DOHH2 (cell line): ENCODE measurements around the gene SNX11.

Experiments
- H3F3A ChIP-seq: fragments of 200-600 bp; sonication (generic), shearing (Covaris generic); 2 replicates; pipeline ENCODE4 v1.6.0; 2016; ENCODE audit warnings: antibody characterized with exemption, mild to moderate bottlenecking; ENCODE audit not compliant: control insufficient read depth, insufficient read depth
- H3K27ac ChIP-seq: fragments of 200-600 bp; sonication (generic); 2 replicates; pipeline ENCODE4 v1.5.1; 2014; ENCODE audit warnings: low read depth, mild to moderate bottlenecking, low read length, moderate library complexity
- H3K27me3 ChIP-seq: fragments of 200-600 bp; sonication (generic); 2 replicates; pipeline ENCODE4 v1.6.1; 2014; ENCODE audit warnings: mild to moderate bottlenecking, low read length, mixed read lengths; ENCODE audit not compliant: control insufficient read depth
- H3K36me3 ChIP-seq: fragments of 200-600 bp; sonication (generic); 2 replicates; pipeline ENCODE4 v1.6.1; 2014; ENCODE audit warnings: mild to moderate bottlenecking, low read length, moderate library complexity, mixed read lengths; ENCODE audit not compliant: control insufficient read depth
- H3K4me1 ChIP-seq: fragments of 200-600 bp; sonication (generic); 2 replicates; pipeline ENCODE4 v1.6.1; 2014; ENCODE audit warnings: mild to moderate bottlenecking, low read length, mixed read lengths; ENCODE audit not compliant: control insufficient read depth
- H3K4me2 ChIP-seq: fragments of 200-600 bp; sonication (generic); 2 replicates; pipeline ENCODE4 v1.6.0; 2014; ENCODE audit warnings: mild to moderate bottlenecking, low read length, moderate library complexity
- H3K4me3 ChIP-seq: fragments of 200-600 bp; sonication (generic); 2 replicates; pipeline ENCODE4 v1.5.1; 2014; ENCODE audit warnings: mild to moderate bottlenecking, low read length, mixed read lengths
- H3K79me2 ChIP-seq: fragments of 200-600 bp; sonication (generic); 2 replicates; pipeline ENCODE4 v1.6.1; 2014; ENCODE audit warnings: mild to moderate bottlenecking, low read length, mixed read lengths; ENCODE audit not compliant: control insufficient read depth
- H3K9me2 ChIP-seq: fragments of 200-600 bp; sonication (generic); replicated peaks from 2 replicates; pipeline ENCODE4 v1.6.1; 2014; ENCODE audit warnings: mild to moderate bottlenecking, low read length, mixed read lengths; ENCODE audit not compliant: control insufficient read depth
- H3K9me3 ChIP-seq: fragments of 200-600 bp; sonication (generic); 2 replicates; pipeline ENCODE4 v1.6.1; 2014; ENCODE audit warnings: antibody characterized with exemption, low read length, mixed read lengths; ENCODE audit not compliant: control insufficient read depth, insufficient read depth
- H4K20me1 ChIP-seq: fragments of 200-600 bp; sonication (generic); 2 replicates; pipeline ENCODE4 v1.6.0; 2014; ENCODE audit warnings: low read depth, mild to moderate bottlenecking, antibody characterized with exemption, low read length, moderate library complexity; ENCODE audit not compliant: control insufficient read depth, insufficient read depth
- EZH2phosphoT487 ChIP-seq: fragments of 200-600 bp; sonication (generic); IDR thresholded peaks from 2 replicates; pipeline ENCODE4 v1.6.1; 2017; ENCODE audit warnings: borderline replicate concordance, mild to moderate bottlenecking, antibody characterized with exemption, low read length, moderate library complexity, mixed read lengths
- TF ChIP-seq, protein P1 (sequence below): fragments of 200-600 bp; sonication (generic); IDR thresholded peaks from one replicate; pipeline ENCODE4 v1.5.1; 2014; ENCODE audit warnings: antibody characterized with exemption, mild to moderate bottlenecking, low read depth, low read length; ENCODE audit not compliant: poor library complexity, severe bottlenecking

Gene SNX11

DNA sequence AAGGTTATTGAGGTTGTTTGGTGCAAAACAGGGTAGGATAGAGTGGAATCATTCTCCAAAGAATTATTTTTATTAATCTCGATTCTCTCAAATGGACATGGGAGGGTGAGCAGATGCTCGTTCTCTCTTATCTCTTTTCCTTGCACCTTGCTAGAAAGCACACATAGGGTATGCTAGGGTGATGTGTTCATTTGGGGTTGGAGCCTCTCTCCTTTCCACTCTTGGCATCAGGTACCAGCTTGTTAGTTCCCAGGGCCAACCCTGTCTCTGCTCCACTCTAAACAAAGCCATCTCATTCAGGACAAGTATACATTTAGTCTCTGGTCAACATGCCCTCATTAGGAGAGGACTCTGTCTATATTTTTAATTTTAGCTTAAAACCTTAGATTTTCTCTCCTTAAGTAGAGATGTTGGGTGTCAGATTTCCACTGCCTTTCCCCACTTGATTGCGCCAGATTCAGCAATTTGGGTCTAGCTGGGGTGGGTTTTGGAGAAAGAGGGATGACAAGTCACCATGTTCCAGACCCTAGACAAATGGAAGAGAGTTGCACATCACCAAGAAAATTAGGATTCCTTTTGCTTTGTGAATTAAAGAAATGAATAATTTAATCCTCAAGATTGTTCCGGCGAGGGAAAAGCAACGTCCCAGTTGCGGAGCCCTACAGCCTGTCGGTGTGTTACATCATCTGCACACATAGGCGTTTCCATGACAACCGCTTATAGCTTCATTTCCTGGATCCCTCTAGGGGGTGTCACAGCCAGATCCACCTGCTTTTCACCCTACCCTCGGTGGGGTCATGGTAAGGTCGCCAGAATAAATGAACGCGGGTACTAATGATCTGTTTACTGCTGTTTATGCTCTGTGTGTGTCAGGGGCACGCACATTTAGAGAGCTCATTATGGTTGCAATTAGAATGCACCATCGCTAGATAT lies 41.6 kb downstream of the SNX11 start:
- no peaks in the 10 kb centered on the region for H3K4me1 ChIP-seq
- no peak overlapping the region for H3K4me2 ChIP-seq
- no peaks in the 10 kb centered on the region for H3K36me3 ChIP-seq
- no peaks in the 10 kb centered on the region for H3F3A ChIP-seq
- H3K9me2 ChIP-seq = no peaks in the 10 kb centered on the region
- H3K79me2 ChIP-seq = no peaks in the 10 kb centered on the region
- no peak overlapping the region for H3K27ac ChIP-seq
- no peak for TF ChIP-seq EZH2phosphoT487
- TF ChIP-seq, protein P1, sequence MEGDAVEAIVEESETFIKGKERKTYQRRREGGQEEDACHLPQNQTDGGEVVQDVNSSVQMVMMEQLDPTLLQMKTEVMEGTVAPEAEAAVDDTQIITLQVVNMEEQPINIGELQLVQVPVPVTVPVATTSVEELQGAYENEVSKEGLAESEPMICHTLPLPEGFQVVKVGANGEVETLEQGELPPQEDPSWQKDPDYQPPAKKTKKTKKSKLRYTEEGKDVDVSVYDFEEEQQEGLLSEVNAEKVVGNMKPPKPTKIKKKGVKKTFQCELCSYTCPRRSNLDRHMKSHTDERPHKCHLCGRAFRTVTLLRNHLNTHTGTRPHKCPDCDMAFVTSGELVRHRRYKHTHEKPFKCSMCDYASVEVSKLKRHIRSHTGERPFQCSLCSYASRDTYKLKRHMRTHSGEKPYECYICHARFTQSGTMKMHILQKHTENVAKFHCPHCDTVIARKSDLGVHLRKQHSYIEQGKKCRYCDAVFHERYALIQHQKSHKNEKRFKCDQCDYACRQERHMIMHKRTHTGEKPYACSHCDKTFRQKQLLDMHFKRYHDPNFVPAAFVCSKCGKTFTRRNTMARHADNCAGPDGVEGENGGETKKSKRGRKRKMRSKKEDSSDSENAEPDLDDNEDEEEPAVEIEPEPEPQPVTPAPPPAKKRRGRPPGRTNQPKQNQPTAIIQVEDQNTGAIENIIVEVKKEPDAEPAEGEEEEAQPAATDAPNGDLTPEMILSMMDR = no peak
- peaks cover 19% of the 10 kb centered on the region for H3K27me3 ChIP-seq
- H3K4me3 ChIP-seq = no peak overlapping the region
- no peaks in the 10 kb centered on the region for H4K20me1 ChIP-seq
- no peaks in the 10 kb centered on the region for H3K9me3 ChIP-seq

DNA sequence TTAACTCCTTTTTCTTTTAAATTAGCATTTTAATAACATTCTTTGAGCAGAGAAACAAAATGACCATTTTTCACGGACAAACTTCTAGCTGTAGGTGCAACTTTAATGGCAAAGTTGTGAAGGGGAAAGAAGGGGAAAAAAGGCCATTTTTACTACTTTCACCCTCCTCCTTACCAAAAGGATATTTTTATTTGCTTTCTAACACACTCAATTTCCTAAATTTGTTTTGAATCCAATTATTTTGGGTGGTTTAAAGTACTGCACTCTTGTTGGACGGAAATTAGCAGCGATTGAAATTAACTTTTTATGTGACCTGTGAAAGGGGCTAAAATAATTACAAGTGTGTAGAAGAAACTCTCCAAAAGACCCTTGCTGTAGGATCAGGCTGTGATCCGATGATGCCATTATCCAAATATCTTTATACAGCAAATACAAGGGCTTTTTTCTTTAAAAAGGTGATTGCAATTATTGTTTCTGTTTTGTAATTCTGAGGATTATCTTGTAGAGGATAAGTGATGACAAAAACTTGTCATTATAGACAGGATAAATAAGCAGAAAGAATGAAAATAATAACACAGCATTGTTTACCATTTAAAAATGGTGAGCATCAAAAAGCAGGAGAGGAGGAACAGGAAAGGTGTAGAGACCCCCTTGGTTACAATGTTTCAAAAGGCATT lies 42.4 kb downstream of the SNX11 start:
- no peak overlapping the region for H3K4me3 ChIP-seq
- H3K36me3 ChIP-seq = no peaks in the 10 kb centered on the region
- peaks cover 12% of the 10 kb centered on the region for H3K27me3 ChIP-seq
- H3K79me2 ChIP-seq = no peaks in the 10 kb centered on the region
- H3K4me1 ChIP-seq = no peaks in the 10 kb centered on the region
- no peaks in the 10 kb centered on the region for H3F3A ChIP-seq
- H4K20me1 ChIP-seq = no peaks in the 10 kb centered on the region
- no peaks in the 10 kb centered on the region for H3K9me3 ChIP-seq
- H3K4me2 ChIP-seq = no peak overlapping the region
- no peak overlapping the region for H3K27ac ChIP-seq
- no peak for TF ChIP-seq EZH2phosphoT487
- TF ChIP-seq, protein P1 = no peak
- H3K9me2 ChIP-seq = no peaks in the 10 kb centered on the region

DNA sequence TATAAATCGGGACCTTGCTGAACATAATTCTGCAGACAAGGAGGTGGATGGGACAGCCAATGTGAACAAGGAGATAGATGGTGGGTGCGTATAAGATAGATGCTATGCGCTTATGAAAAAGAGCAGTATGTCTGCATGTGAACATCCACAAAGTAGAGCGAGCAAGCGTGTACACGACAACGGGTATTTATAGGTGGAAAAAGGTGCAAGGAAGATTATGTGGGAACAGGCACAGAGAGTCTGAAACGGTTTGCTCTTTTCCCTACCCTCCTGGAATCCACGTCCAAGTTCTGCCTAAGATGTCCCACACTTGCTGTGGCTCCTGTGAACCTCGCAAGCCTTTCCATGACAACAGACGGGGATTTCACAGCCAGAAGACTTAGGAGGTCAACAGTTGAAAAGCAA lies 43.0 kb downstream of the SNX11 start:
- TF ChIP-seq EZH2phosphoT487 = no peak
- TF ChIP-seq, protein P1 = no peak
- no peaks in the 10 kb centered on the region for H3K79me2 ChIP-seq
- H3K4me3 ChIP-seq = no peak overlapping the region
- no peak overlapping the region for H3K27ac ChIP-seq
- H3K36me3 ChIP-seq = no peaks in the 10 kb centered on the region
- H3K4me1 ChIP-seq = no peaks in the 10 kb centered on the region
- no peaks in the 10 kb centered on the region for H3K9me2 ChIP-seq
- no peak overlapping the region for H3K4me2 ChIP-seq
- H3K9me3 ChIP-seq = no peaks in the 10 kb centered on the region
- H3F3A ChIP-seq = no peaks in the 10 kb centered on the region
- H4K20me1 ChIP-seq = no peaks in the 10 kb centered on the region
- H3K27me3 ChIP-seq = peaks cover 6% of the 10 kb centered on the region
